ENCODE measurements around the gene SLIT1. TPM values are rescaled to one million over a fixed set of nuclear protein-coding genes. Genes with fewer than 3 reads are reported as not detected.

Gene SLIT1
- total and polyA plus RNA-seq, 8 donors: 0.20 to 7.0 (median 3.7) TPM

- intact Hi-C loops (cut with DNase I): loop anchor here in 1 of 2 donors (5.0 kb wide), 1 partner anchor 136 kb away; no protein-coding TSS in a partner anchor
- Histone ChIP-seq H3K9me3 (no peaks in the 10 kb centered on the region), H3K4me3 (no peak overlapping the region), H3K4me1 (no peaks in the 10 kb centered on the region), H3K27me3 (no peaks in the 10 kb centered on the region), H3K27ac (no peak overlapping the region), H3K36me3 (no peaks in the 10 kb centered on the region)
- DNase-seq (no peak), ATAC-seq (no peak)
- no peak for TF ChIP-seq CTCF (IDR thresholded peaks at IDR 0.05)
These were observed 22.1 kb upstream of the SLIT1 start for GRCh38 chr10:97207756-97208346.

- Histone ChIP-seq H3K36me3 (no peaks in the 10 kb centered on the region), H3K9me3 (no peaks in the 10 kb centered on the region), H3K27me3 (no peaks in the 10 kb centered on the region), H3K27ac (no peak overlapping the region), H3K4me1 (no peaks in the 10 kb centered on the region), H3K4me3 (no peak overlapping the region)
- ATAC-seq (no peak), DNase-seq (no peak)
- intact Hi-C loops (cut with DNase I): loop anchor here in 1 of 2 donors (5.0 kb wide), 1 partner anchor 135 kb away; no protein-coding TSS in a partner anchor
- no peak for TF ChIP-seq CTCF (IDR thresholded peaks at IDR 0.05)
These were observed 21.4 kb upstream of the SLIT1 start for GRCh38 chr10:97207131-97207530.

- intact Hi-C loops (cut with DNase I): loop anchor here in 1 of 2 donors (5.0 kb wide), 1 partner anchor 133 kb away; no protein-coding TSS in a partner anchor
- ATAC-seq (no peak), DNase-seq (no peak)
- TF ChIP-seq CTCF (IDR thresholded peaks at IDR 0.05): no peak
- no peaks in the 10 kb centered on the region for H3K4me1 ChIP-seq
- H3K36me3 ChIP-seq: no peaks in the 10 kb centered on the region
- H3K9me3 ChIP-seq: no peaks in the 10 kb centered on the region
- H3K4me3 ChIP-seq: no peak overlapping the region
- peaks cover 0 to 9% of the 10 kb centered on the region in 2 donors for H3K27me3 ChIP-seq
- H3K27ac ChIP-seq: no peak overlapping the region
These were observed 19.3 kb upstream of the SLIT1 start for GRCh38 chr10:97204826-97205679.

- H3K4me1 ChIP-seq: no peaks in the 10 kb centered on the region
- H3K27ac ChIP-seq: no peak overlapping the region
- peaks cover 0 to 21% of the 10 kb centered on the region in 2 donors for H3K27me3 ChIP-seq
- H3K9me3 ChIP-seq: no peaks in the 10 kb centered on the region
- DNase-seq (no peak), ATAC-seq (no peak)
- H3K36me3 ChIP-seq: no peaks in the 10 kb centered on the region
- intact Hi-C loops (cut with DNase I): no loop called here
- TF ChIP-seq CTCF (IDR thresholded peaks at IDR 0.05): no peak
- no peak overlapping the region for H3K4me3 ChIP-seq
These were observed 17.5 kb upstream of the SLIT1 start for GRCh38 chr10:97203220-97203619.

GRCh38 chr10:97200616-97201015 is 14.9 kb upstream of the SLIT1 start:
- TF ChIP-seq CTCF (IDR thresholded peaks at IDR 0.05): no peak

More at GRCh38 chr10:97200616-97201015, 14.9 kb upstream of the SLIT1 start:
- no peak overlapping the region for H3K27ac ChIP-seq
- intact Hi-C loops (cut with DNase I): no loop called here
- no peak for ATAC-seq
- no peak overlapping the region for H3K4me3 ChIP-seq
- H3K27me3 ChIP-seq: peaks cover 0 to 45% of the 10 kb centered on the region in 2 donors
- H3K4me1 ChIP-seq: peaks cover 0 to 10% of the 10 kb centered on the region in 2 donors
- no peak for DNase-seq
- H3K36me3 ChIP-seq: no peaks in the 10 kb centered on the region
- H3K9me3 ChIP-seq: no peaks in the 10 kb centered on the region
